ENCODE data around the gene CR2. TPM values are rescaled to one million over a fixed set of nuclear protein-coding genes. Genes with fewer than 3 reads are reported as not detected.
"Not testable (repeated sequence)": the region's sequence is repeated elsewhere in the genome, so short reads cannot be mapped to it uniquely, and the experiment has no call there.

CR2 gene
- total RNA-seq, 1 donor from 2014 or later = not detected

DNA sequence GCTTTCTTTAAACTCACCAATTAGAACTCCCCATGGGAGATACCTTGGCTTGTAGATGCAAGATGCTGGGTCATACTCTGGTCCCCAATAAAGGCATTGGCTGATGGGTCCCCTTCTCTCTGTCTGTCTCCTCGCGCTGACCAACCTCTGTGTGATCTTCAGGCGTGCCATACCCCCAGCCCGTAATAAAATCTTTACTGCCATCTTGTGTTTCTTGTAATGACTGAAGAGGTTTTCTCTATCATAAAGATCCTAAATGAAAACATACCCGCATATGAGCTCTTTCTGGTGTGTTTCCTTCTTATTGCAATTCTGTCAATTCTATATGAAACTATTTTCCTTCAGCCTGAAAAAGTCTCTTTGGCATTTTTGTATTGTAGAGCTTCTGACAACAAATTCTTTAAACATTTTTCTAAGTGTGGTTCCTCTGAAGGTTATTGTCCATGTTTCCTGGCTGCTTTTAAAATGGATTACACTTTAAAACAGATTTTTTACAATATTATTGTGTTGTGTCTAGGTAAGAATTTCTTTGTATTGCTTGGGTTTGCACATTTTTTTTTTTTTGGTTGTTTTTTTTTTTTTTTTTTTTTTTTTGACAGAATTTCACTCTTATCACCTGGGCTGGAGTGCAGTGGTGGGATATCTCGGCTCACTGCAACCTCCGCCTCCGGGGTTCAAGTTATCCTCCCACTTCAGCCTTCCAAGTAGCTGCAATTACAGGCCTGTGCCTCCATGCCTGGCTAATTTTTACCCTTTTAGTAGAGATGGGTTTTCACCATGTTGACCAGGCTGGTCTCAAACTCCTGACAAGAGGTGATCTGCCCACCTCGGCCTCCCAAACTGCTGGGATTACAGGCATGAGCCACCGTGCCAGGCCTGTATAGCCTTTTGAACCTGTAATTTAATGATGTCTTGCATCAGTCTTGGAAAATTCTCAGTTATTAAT lies 66.5 kb downstream of the CR2 start:
- H3K27me3 ChIP-seq (ENCODE audit: control insufficient read depth in 3 of 3, insufficient read depth in 3 of 3, low read length in 3 of 3); H3K4me3 ChIP-seq (ENCODE audit: low read length in 3 of 3); H3K9me3 ChIP-seq (ENCODE audit: control insufficient read depth in 3 of 3, low read length in 3 of 3); H3K36me3 ChIP-seq (ENCODE audit: control insufficient read depth in 3 of 3, insufficient read depth in 3 of 3, low read length in 3 of 3); H3K27ac ChIP-seq (ENCODE audit: low read depth, low read length); H3K9ac ChIP-seq (ENCODE audit: low read depth in 1 of 3, low read length in 3 of 3); H3K4me1 ChIP-seq (ENCODE audit: control insufficient read depth in 3 of 3, insufficient read depth in 3 of 3, low read length in 3 of 3): not testable (repeated sequence)

DNA sequence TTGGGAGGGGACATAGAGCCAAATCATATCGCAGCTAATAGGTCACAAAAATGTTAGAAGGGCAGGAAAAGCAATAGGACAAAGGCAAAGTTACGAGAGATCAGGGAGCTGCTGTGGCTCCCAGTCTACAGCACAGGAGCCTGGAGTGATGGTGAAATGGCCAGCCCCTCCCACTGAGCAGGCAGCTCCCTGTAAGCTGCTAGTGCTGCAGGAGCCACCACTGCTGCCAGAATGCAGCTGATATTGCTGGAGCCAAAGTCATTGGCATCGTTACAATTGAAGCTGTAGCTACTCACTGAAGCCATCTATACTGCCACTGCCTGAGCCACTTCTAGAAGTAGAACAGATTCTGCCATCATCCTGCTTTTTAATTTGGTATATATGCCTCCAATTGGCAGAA lies 71.1 kb downstream of the CR2 start:
- H3K4me3 ChIP-seq (ENCODE audit: low read length in 3 of 3); H3K9ac ChIP-seq (ENCODE audit: low read depth in 1 of 3, low read length in 3 of 3); H3K36me3 ChIP-seq (ENCODE audit: control insufficient read depth in 3 of 3, insufficient read depth in 3 of 3, low read length in 3 of 3); H3K27me3 ChIP-seq (ENCODE audit: control insufficient read depth in 3 of 3, insufficient read depth in 3 of 3, low read length in 3 of 3); H3K27ac ChIP-seq (ENCODE audit: low read depth, low read length); H3K4me1 ChIP-seq (ENCODE audit: control insufficient read depth in 3 of 3, insufficient read depth in 3 of 3, low read length in 3 of 3); H3K9me3 ChIP-seq (ENCODE audit: control insufficient read depth in 3 of 3, low read length in 3 of 3): not testable (repeated sequence)

GRCh38 chr1:207528401-207528800 lies 74.3 kb downstream of the CR2 start:
- H3K36me3 ChIP-seq (ENCODE audit: control insufficient read depth in 3 of 3, insufficient read depth in 3 of 3, low read length in 3 of 3); H3K9ac ChIP-seq (ENCODE audit: low read depth in 1 of 3, low read length in 3 of 3); H3K4me1 ChIP-seq (ENCODE audit: control insufficient read depth in 3 of 3, insufficient read depth in 3 of 3, low read length in 3 of 3); H3K4me3 ChIP-seq (ENCODE audit: low read length in 3 of 3); H3K9me3 ChIP-seq (ENCODE audit: control insufficient read depth in 3 of 3, low read length in 3 of 3); H3K27me3 ChIP-seq (ENCODE audit: control insufficient read depth in 3 of 3, insufficient read depth in 3 of 3, low read length in 3 of 3); H3K27ac ChIP-seq (ENCODE audit: low read depth, low read length): not testable (repeated sequence)

- not testable (repeated sequence) for H3K36me3 ChIP-seq (ENCODE audit: control insufficient read depth in 3 of 3, insufficient read depth in 3 of 3, low read length in 3 of 3); H3K27me3 ChIP-seq (ENCODE audit: control insufficient read depth in 3 of 3, insufficient read depth in 3 of 3, low read length in 3 of 3); H3K9ac ChIP-seq (ENCODE audit: low read depth in 1 of 3, low read length in 3 of 3); H3K4me3 ChIP-seq (ENCODE audit: low read length in 3 of 3); H3K27ac ChIP-seq (ENCODE audit: low read depth, low read length); H3K9me3 ChIP-seq (ENCODE audit: control insufficient read depth in 3 of 3, low read length in 3 of 3); H3K4me1 ChIP-seq (ENCODE audit: control insufficient read depth in 3 of 3, insufficient read depth in 3 of 3, low read length in 3 of 3)
These were observed 82.1 kb downstream of the CR2 start for GRCh38 chr1:207536263-207536662.

Other genes with a start within 250 kb of the CR2 start
- gene CD55, start 132.7 kb upstream of the CR2 start, total RNA-seq = 11.0 TPM
- gene CR1, start 41.8 kb downstream of the CR2 start, total RNA-seq = 4.7 TPM
- 2.6 TPM for gene CR1L, start 190.8 kb downstream of the CR2 start, total RNA-seq

Measured in skeletal muscle tissue (tissue), 4 donors.